Activated CD4-positive, alpha-beta T cell treated with anti-CD3 and anti-CD28 coated beads for 36 hours (primary cell): ENCODE results near the gene CHMP4B. TPM values are rescaled to one million over a fixed set of nuclear protein-coding genes. Genes with fewer than 3 reads are reported as not detected.

ENCODE experiments used
- ATAC-seq: fragments of 200-7000 bp; cut with Tn5 transposase; one replicate; pipeline ENCODE4 v1.10.0; 2021; ENCODE audit warnings: mild to moderate bottlenecking, moderate library complexity
- CTCF ChIA-PET: fragments of 350-600 bp; sonication (Branson Sonifier 250); formaldehyde crosslinking; loops from one replicate; lab custom pipeline; 2021; ENCODE audit warnings: antibody characterized with exemption; lab: Charles Lee
- POLR2A ChIA-PET: fragments of 350-600 bp; sonication (Branson Sonifier 250); formaldehyde crosslinking; loops from one replicate; lab custom pipeline; 2021; ENCODE audit warnings: antibody characterized with exemption, inconsistent platforms; lab: Charles Lee
- DNase-seq: peaks from one replicate; pipeline ENCODE4 v3.0.0-alpha.2; 2020
- H3K27ac Mint-ChIP-seq: one replicate; pipeline ENCODE4 v1.8.0; 2021; ENCODE audit warnings: mixed read lengths
- H3K27me3 Mint-ChIP-seq: one replicate; pipeline ENCODE4 v1.8.0; 2021; ENCODE audit warnings: mixed read lengths
- H3K36me3 Mint-ChIP-seq: one replicate; pipeline ENCODE4 v1.8.0; 2021; ENCODE audit warnings: low read depth, mixed read lengths
- H3K4me1 Mint-ChIP-seq: one replicate; pipeline ENCODE4 v1.8.0; 2021; ENCODE audit warnings: mixed read lengths
- H3K4me3 Mint-ChIP-seq: one replicate; pipeline ENCODE4 v1.8.0; 2021; ENCODE audit warnings: mild to moderate bottlenecking, moderate library complexity, mixed read lengths
- H3K9me3 Mint-ChIP-seq: one replicate; pipeline ENCODE4 v1.8.0; 2021; ENCODE audit warnings: low read depth, mixed read lengths
- intact Hi-C, 2 experiments: fragments of 100-400 bp; cut with DNase I in 1 of 2; cut with micrococcal nuclease in 1 of 2; formaldehyde crosslinking; loops; one replicate each; pipeline versions ENCODE4 v1.14.2 to v1.15.1; 2022 to 2024; cut with DNase I, micrococcal nuclease
- total RNA-seq, 2 experiments: library from RNA; stranded (reverse); gene quantifications; one replicate each; pipeline ENCODE4 v1.2.3, GENCODE V29; 2021

Gene CHMP4B
- total RNA-seq, 2 experiments from 2014 or later, result 86.0 to 94.1 TPM

DNA sequence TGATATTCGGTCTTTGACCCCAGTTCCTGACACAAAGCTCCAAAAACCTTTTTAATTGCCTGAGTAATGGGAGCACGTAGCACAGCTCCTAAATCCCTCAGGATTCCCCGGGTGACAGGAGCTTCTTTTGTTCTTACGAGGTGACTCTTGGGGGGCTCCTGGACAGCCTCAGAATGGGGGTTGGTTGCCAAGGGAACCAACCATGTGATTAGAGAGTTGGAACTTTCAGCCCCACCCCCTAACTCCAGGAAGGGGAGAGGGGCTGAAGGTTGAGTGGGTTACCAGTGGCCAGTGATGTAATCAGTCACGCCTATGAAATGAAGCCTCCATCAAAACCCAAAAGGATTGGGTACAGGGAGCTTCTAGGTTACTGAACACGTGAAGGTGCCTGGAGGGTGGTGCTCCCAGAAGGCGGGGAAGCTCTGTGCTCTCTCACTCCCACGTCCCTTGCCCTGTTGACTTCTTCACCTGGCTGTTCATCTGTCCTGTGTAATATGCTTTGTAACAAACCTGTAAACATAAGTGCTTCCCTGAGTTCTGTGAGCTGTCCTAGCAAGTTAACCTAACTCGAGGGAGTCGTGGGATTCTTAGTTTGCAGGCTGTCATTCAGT, 89.5 kb downstream of the CHMP4B start:
- Mint-ChIP-seq H3K4me3 (no peak overlapping the region), H3K4me1 (no peaks in the 10 kb centered on the region), H3K9me3 (no peaks in the 10 kb centered on the region), H3K36me3 (no peaks in the 10 kb centered on the region), H3K27ac (no peak overlapping the region), H3K27me3 (peaks cover 7% of the 10 kb centered on the region)
- ChIA-PET POLR2A (no interaction called here), CTCF (interaction anchor here (0.8 to 1.0 kb wide), 2 partner anchors 38 to 109 kb away, joined by 3 read pairs; no protein-coding TSS in a partner anchor)
- DNase-seq (no peak), ATAC-seq (no peak)
- intact Hi-C loops, result no loop called here

DNA sequence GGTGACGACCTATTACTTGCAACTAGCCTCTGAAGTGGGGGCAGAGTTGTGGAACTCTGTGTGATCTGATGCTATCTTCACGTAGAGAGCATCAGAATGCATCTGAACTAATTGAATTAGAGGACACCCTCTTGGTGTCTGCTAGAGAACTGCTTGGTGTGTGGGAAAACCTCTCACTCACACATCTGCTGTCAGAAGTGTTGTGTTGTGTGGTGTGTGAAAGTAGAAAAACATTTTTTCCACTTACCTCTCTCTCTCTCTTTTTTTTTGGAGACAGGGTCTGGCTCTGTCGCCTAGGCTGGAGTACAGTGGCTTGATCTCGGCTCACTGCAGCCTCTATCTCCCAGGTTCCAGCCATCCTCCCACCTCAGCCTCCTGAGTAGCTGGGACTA, 90.0 kb downstream of the CHMP4B start:
- ChIA-PET POLR2A (no interaction called here), CTCF (interaction anchor here (0.8 to 1.0 kb wide), 2 partner anchors 38 to 109 kb away, joined by 3 read pairs; no protein-coding TSS in a partner anchor)
- Mint-ChIP-seq H3K4me3 (no peak overlapping the region), H3K27ac (no peak overlapping the region), H3K36me3 (no peaks in the 10 kb centered on the region), H3K4me1 (no peaks in the 10 kb centered on the region), H3K9me3 (no peaks in the 10 kb centered on the region), H3K27me3 (peaks cover 7% of the 10 kb centered on the region)
- intact Hi-C loops, result no loop called here
- DNase-seq (no peak), ATAC-seq (no peak)

DNA sequence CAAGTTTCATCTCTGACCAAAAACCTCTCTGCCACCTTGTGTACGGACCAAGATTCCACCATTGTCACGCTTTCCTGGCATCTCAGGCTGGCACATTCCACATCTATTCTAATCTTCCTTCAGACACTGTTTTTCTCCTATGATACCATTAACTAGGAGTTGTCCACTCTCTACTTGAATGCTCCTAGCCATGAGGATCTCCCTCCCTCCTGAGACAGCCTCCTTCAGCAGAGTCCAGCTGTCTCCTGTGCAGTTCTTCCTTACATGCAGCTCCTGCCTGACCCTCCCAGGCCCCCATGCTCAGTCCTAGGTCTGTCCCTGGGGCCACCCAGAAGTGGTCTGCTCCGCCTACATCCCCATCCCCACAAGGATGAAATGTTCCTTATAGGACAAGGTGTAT, 90.9 kb downstream of the CHMP4B start:
- Mint-ChIP-seq H3K4me1 (no peaks in the 10 kb centered on the region), H3K4me3 (no peak overlapping the region), H3K9me3 (no peaks in the 10 kb centered on the region), H3K27me3 (peaks cover 7% of the 10 kb centered on the region), H3K27ac (no peak overlapping the region), H3K36me3 (no peaks in the 10 kb centered on the region)
- ATAC-seq (no peak), DNase-seq (no peak)
- ChIA-PET POLR2A (no interaction called here), CTCF (no interaction called here)
- intact Hi-C loops, result no loop called here

Other genes starting within 250 kb of the CHMP4B start
- gene C20orf144, start 149.0 kb upstream of the CHMP4B start, total RNA-seq, result under 1 TPM; 0.16 to 0.27 TPM
- 1 to 10 TPM in 1 of 2 experiments, under 1 TPM in 1; 0.91 to 1.7 TPM for gene ACTL10, start 144.4 kb upstream of the CHMP4B start, total RNA-seq
- 10 to 100 TPM; 12.2 to 13.3 TPM for gene NECAB3, start 136.9 kb upstream of the CHMP4B start, total RNA-seq
- 10 to 100 TPM; 45.9 to 50.9 TPM for gene E2F1, start 125.0 kb upstream of the CHMP4B start, total RNA-seq
- 10 to 100 TPM in 1 of 2 experiments, 1 to 10 TPM in 1; 8.8 to 10.2 TPM for gene PXMP4, start 91.0 kb upstream of the CHMP4B start, total RNA-seq
- gene ZNF341, start 79.4 kb upstream of the CHMP4B start, total RNA-seq, result 1 to 10 TPM; 4.3 to 6.1 TPM
- gene RALY, start 182.6 kb downstream of the CHMP4B start, total RNA-seq, result 100 to 1,000 TPM; 139 to 152 TPM